ENCODE measurements around the gene LRMDA.

LRMDA gene

DNA sequence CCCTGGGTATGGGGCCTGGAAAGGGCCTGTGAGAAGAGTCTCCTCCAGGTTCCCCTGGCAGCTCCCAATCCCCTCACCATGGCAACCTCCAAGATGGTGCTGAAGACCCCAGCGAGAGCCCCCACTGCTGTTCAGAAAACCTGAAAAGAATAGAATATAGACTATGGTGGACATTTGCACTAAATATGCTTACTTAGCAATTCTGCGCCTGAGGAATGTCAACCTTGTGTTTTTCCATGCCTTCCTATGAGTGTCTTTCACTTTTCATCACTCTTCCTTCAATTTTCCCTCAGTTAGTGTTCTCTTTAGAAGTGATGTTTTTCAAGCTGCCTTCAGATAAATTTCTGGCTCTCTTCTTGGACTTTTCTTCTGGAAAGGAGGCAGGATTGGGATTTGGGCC is 589.2 kb downstream of the LRMDA start:
- no peak for DNase-seq

- DNase-seq, result no peak
These were observed 590.0 kb downstream of the LRMDA start for GRCh38 chr10:76021398-76021797.

DNA sequence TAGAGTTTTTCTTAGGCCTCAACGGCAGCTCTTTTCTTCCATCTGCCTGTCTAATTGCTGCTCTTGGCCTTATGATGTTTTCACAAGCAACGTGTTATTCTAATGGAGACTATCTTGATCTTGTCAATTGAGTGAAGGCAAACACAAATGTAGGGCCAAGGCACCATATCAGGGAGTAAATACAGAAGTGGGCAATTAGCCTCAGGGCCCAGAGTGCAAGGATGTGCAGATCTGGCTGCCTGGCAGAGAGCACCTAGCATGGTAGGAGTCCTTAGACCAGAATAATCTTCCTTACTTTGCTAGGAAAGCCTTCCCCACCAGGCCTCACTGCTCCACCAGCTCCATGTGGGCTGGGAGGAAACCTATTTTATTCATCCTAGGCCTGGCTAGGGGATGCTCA is 590.9 kb downstream of the LRMDA start:
- DNase-seq, result no peak

DNA sequence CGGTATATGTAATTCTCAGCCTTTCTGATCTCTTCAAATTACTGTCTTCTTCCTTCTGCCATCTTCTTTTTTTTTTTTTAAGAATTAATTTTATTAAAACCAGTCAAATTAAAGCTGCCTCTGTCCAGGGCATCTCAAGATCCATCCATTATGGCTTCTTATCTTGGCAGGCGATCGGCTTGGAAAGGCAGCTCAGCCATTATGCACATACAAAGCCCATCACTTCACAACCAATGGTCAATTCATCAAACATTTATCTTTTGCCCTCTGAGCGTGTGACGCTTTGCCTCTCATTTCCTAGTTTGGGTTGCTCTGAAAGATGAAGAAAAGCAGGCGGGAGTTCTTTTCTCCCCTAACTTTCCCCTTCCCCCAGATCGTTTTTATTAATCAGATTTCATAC is 591.6 kb downstream of the LRMDA start:
- DNase-seq, result no peak

GRCh38 chr10:76024460-76025123 is 593.2 kb downstream of the LRMDA start:
- DNase-seq, result no peak

GRCh38 chr10:76025124-76025477 is 593.7 kb downstream of the LRMDA start:
- no peak for DNase-seq

DNA sequence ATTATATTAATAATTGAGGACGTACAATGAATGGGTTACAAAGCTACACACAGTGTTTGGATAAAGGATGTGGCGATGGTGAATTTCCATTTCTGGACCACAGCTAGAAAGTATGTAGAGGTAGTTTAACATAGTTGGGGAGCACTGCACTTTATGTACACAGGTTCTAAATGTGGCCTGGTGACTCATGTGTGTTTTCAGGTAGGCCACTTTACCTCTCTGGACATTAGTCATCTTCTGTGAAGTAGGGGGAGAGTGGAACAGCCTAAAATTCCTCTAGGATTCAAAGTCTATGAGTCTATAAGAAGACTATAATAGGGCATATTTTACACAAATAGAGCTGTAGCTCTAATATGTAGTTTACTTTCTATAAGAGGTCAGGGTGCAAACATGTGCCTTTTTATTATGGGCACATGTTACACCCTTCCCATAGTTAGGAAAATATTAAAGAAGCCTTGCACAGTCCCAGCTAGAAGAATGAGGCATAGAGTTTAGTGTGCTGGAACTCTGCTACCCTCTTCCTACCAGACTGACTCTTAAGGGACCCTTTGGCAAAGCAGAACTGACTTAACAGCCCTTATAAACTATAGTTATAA is 594.9 kb downstream of the LRMDA start:
- DNase-seq, result no peak

GRCh38 chr10:76026905-76027304 is 595.5 kb downstream of the LRMDA start:
- DNase-seq, result no peak

GRCh38 chr10:76029782-76030181 is 598.4 kb downstream of the LRMDA start:
- DNase-seq, result no peak

DNA sequence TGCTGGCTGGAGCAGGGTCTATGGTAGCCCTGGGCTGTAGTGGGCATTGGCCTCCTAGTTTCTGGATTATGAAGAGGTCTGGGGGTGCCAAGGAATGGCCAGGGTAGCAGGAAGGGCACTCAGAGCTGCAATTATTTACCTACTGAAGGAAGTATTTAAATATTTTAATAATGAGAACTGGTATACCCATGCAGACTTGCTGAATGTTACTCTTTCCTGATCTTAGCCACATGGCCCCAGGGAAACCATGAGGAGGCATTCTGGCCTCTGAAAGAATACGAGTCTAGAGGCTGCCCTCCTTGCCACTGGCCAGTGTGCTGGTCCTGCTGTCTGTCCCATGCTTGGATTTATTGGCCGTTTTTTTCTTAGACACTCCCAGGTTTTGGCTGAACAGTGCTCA is 599.7 kb downstream of the LRMDA start:
- DNase-seq, result no peak

GRCh38 chr10:76031769-76032699 is 600.6 kb downstream of the LRMDA start:
- DNase-seq, result no peak

GRCh38 chr10:76032700-76033039 is 601.2 kb downstream of the LRMDA start:
- no peak for DNase-seq

DNA sequence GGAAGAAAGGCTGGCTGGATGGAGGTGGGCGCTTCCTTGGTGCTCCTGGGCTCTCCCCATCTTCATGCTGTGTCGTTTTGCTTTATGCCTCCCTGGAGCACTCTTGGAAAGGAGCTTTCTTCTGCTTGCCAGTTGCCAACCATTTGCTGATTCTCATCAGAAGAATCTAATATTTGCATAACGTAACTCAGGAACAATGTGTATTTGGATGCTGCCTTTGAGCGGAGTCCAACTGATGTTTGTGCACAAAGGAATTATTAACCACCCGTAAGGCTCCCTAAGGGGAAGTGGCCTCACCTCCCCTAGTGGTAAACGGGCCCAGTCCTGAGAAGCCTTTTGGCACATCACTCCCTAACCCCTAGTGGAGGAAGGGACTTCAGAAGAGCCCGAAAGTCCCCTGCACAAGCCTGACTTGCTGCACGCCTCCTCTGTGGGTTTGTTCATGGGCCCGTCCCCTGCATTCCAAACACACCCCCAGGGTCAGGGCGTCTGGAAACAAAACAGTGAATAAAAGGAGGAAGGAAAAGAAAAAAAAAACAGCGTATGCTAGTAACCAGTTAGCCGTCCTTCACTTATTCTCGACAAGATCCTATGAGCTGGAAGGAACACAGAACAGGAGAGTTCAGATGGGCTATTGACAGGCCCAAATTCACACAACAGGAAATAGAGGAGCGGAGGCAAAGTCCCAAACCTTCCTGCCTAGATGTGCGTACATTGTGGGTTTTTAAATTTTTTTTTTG is 602.2 kb downstream of the LRMDA start:
- no peak for DNase-seq

DNA sequence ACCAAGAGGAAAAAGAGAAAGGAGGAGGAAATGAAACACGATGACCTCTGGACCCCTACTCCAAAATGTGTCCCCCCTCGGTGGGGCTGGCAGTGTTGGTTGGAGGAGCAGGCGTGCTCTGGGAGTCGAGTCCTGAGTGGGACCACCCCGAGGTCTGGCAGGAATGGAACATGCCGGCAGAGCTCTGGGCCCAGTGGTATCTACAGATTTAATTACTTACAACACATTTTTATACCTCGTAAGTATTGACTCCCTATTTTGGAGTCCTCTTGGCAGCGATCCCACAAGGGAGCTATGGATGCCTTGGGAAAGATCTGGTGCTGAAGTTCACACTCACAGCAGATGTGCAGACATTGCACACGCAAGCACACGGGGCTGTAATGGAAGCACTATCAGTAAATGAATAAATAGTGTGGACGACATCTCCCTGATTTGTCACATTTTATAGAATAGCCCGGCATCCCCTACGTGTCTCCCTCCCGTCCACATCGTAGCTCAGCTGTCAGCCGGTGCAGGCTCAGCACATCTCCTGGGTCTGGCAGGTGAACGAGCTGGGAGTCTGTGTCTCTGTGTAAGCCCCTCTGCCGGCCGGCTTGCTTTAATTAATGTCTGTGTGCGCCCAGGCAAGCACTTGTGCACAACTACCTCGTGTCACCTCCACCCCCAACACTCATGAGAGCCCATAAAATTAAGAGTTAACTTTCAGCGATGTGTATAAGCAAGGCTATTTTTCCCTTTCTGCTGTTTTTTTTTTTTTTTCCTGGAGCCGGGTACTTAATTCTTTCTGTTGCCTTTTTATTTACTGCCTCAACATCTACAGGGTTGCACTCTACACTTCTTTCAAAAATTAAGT is 603.2 kb downstream of the LRMDA start:
- DNase-seq, result no peak

DNA sequence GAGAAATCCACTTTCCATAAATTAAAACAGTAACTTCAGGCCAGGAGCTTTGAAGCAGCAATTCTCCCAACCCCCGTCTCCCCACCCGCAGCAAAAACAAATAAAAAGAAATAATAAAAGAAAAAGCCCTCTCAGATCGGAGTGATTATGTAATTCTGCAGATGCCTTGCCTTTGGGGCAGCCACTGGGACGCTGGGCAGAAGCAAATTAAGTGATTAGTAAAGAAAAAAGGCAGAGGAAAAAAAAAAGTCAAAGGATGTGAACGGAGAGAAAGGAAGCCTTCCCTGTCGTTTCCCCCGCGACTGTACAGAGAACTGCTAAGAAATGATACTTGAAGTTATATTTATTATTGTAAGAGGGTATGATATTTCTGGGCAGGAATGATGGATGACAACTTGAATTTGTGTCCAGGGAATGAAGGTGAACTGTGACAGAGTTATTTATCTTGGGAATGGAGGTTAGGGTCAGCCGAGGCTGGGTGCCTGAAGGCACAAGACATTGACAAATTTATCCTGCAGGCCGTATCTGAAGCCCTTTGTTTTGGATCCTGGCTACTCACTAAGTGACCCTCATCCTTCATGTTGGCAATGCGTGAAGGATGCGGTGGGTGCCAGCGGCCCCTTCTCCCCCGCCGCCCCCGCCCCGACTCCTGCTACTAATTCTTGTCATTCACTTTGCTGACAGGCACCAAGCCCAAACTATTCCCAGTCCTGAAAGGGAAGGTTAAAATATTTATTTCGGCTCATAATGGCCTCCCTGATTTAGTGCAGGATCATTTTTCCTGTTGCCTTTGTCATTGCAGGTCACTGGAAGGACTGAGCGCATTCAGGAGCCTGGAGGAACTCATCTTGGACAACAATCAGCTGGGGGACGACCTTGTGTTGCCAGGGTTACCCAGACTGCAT is 604.0 kb downstream of the LRMDA start:
- DNase-seq, result no peak

GRCh38 chr10:76036111-76036940 is 604.9 kb downstream of the LRMDA start:
- DNase-seq, result peak; percentile 46

GRCh38 chr10:76036962-76037361 is 605.5 kb downstream of the LRMDA start:
- no peak for DNase-seq

DNA sequence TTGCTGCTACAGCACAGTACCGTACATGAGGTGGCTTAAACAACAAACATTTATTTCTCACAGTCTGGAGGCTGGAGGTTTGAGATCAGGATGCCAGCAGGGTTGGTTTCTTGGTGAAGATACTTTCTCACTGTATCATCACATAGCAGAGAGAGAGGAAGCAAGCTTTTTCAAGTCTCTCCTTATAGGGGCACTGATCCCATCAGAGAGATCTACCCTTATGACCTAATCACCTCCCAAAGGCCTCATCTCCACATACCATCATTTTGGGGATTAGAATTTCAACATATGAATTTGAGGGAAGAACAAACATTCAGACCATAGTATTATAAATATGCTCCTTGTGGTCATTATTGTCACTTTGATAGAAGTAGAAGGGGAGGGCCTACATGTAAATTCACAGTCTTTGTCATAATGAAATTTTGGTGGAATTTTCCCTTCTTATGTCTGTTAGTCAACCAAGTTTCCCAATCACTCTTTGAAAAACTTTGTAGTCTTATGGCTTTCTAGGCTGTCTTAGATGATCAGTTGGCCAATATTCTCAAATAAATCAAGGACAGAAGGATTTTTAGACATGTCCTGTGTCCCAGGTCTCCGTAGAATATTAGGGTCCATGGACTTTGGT is 606.2 kb downstream of the LRMDA start:
- DNase-seq, result no peak

- no peak for DNase-seq
These were observed 607.3 kb downstream of the LRMDA start for GRCh38 chr10:76038696-76039095.

Measured in activated CD4-positive, alpha-beta T cell treated with anti-CD3 and anti-CD28 coated beads, Interleukin-2, Interleukin-6, amounts not matched to agents 100 ng/mL and 50 ng/mL, durations not matched to agents 16 hours and 8 hours (primary cell).